ENCODE measurements around the gene SRPK2.

GRCh38 chr7:105202616-105203015 is 186.1 kb downstream of the SRPK2 start:
- TF ChIP-seq EP300 (IDR thresholded peaks at IDR 0.05), result no peak
- TF ChIP-seq CTCF (IDR thresholded peaks at IDR 0.05), result no peak
- no peak for TF ChIP-seq POLR2A (IDR thresholded peaks at IDR 0.05)
- no peak for TF ChIP-seq POLR2AphosphoS5 (IDR thresholded peaks at IDR 0.05)

All from sigmoid colon (tissue), 4 donors.